H1 (cell line): ENCODE data around the gene ESYT2.

ENCODE experiments used
- BACH1 ChIP-seq: IDR thresholded peaks from 2 replicates; pipeline ENCODE4 v1.6.1; 2012; ENCODE audit warnings: low read length, improper control_type of control experiment
- EP300 ChIP-seq, 2 experiments: IDR thresholded peaks; 1 replicate in 1 of 2; 2 replicates in 1 of 2; pipeline ENCODE4 v1.6.1; 2011 to 2012; ENCODE audit warnings: low read depth in 2 of 2, low read length in 2 of 2, mild to moderate bottlenecking in 2 of 2, borderline replicate concordance in 1 of 2, inconsistent platforms in 1 of 2, moderate library complexity in 1 of 2
- KDM1A ChIP-seq: fragments of 200-600, 300-600 bp; sonication (generic); IDR thresholded peaks from 2 replicates; pipeline ENCODE4 v1.7.1; 2016; ENCODE audit warnings: mild to moderate bottlenecking, low read length, borderline replicate concordance
- POLR2A ChIP-seq, 2 experiments: IDR thresholded peaks; 1 replicate in 1 of 2; 2 replicates in 1 of 2; pipeline ENCODE4 v1.6.1; 2011; ENCODE audit warnings: low read depth in 2 of 2, low read length in 2 of 2, mild to moderate bottlenecking in 2 of 2; ENCODE audit errors: control extremely low read depth in 1 of 2
- POLR2AphosphoS5 ChIP-seq: IDR thresholded peaks from 2 replicates; pipeline ENCODE4 v1.6.1; 2011; ENCODE audit warnings: low read depth, low read length
- RFX5 ChIP-seq: IDR thresholded peaks from 2 replicates; pipeline ENCODE4 v1.6.1; 2011; ENCODE audit warnings: low read depth, low read length, improper control_type of control experiment, borderline replicate concordance
- SIRT6 ChIP-seq: IDR thresholded peaks from one replicate; pipeline ENCODE4 v1.7.1; 2012; ENCODE audit warnings: low read length, inconsistent platforms
- SP2 ChIP-seq: IDR thresholded peaks from 2 replicates; pipeline ENCODE4 v1.6.1; 2012; ENCODE audit warnings: mild to moderate bottlenecking, low read length, inconsistent platforms
- TF ChIP-seq, protein P1 (sequence below), 3 experiments: IDR thresholded peaks; 1 replicate in 2 of 3; 2 replicates in 1 of 3; pipeline versions ENCODE4 v1.5.1 to v1.6.1; 2011; ENCODE audit warnings: low read length in 3 of 3, mild to moderate bottlenecking in 3 of 3, inconsistent platforms in 2 of 3, low read depth in 1 of 3, moderate library complexity in 1 of 3; ENCODE audit not compliant: insufficient read depth in 1 of 3; ENCODE audit errors: control extremely low read depth in 1 of 3

DNA sequence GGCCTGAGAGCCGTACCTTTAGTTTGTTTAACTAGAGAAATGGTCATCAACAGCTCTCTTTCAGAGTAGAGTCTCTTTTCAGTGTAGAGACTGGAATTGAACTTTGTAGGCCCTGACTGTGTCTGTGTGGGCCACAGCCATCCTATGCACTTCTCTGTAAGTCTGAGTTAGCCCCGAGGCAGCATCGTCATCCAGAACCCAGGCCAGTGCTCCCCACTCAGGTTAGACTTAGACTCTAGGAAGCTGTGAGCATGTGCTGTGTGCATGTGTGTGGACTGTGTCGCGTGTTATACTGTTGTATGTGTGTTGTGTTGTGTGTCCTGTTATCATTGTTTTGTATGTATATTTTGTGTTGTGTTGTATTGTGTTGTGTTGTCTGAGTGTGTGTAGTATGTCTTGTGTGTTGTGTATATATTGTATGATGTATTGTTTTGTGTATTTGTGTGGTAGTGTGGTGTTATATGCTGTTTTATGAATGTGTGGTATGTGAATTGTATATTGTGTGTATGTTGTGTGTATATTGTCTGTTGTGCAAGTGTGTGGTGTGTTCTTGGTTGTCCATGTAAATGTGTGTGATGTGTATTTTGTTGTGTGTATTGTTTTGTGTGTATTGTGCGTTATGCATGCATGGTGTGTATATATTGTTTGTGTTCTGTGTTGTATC, 106.6 kb downstream of the ESYT2 start:
- TF ChIP-seq EP300 (IDR thresholded peaks at IDR 0.05; ENCODE audit: borderline replicate concordance in 1 of 2, low read depth in 2 of 2, low read length in 2 of 2) (no peak), KDM1A (no peak), SP2 (no peak), POLR2A (IDR thresholded peaks at IDR 0.05; ENCODE audit: control extremely low read depth in 1 of 2, low read depth in 2 of 2, low read length in 2 of 2) (no peak), POLR2AphosphoS5 (no peak), BACH1 (no peak), SIRT6 (no peak), RFX5 (no peak)
- TF ChIP-seq, protein P1, sequence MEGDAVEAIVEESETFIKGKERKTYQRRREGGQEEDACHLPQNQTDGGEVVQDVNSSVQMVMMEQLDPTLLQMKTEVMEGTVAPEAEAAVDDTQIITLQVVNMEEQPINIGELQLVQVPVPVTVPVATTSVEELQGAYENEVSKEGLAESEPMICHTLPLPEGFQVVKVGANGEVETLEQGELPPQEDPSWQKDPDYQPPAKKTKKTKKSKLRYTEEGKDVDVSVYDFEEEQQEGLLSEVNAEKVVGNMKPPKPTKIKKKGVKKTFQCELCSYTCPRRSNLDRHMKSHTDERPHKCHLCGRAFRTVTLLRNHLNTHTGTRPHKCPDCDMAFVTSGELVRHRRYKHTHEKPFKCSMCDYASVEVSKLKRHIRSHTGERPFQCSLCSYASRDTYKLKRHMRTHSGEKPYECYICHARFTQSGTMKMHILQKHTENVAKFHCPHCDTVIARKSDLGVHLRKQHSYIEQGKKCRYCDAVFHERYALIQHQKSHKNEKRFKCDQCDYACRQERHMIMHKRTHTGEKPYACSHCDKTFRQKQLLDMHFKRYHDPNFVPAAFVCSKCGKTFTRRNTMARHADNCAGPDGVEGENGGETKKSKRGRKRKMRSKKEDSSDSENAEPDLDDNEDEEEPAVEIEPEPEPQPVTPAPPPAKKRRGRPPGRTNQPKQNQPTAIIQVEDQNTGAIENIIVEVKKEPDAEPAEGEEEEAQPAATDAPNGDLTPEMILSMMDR (IDR thresholded peaks at IDR 0.05; ENCODE audit: control extremely low read depth in 1 of 3, insufficient read depth in 1 of 3, low read depth in 1 of 3, low read length in 3 of 3), result no peak
